HEK293 (cell line): Measurements from ENCODE around the gene SLC49A3.

Experiments used
- CTCF ChIA-PET: fragments of 350-600 bp; formaldehyde crosslinking; extraction: SDS; loops from one replicate; lab custom pipeline; 2021; ENCODE audit warnings: antibody characterized with exemption; lab: Yijun Ruan, JAX
- POLR2A ChIA-PET: fragments of 300-600 bp; formaldehyde crosslinking; extraction: SDS; loops from one replicate; lab custom pipeline; 2020; ENCODE audit warnings: antibody characterized with exemption, inconsistent platforms; lab: Yijun Ruan, JAX
- H3K27ac ChIP-seq: fragments of 200-500 bp; sonication (Bioruptor generic); 2 replicates; pipeline ENCODE4 v1.5.1; 2014; ENCODE audit warnings: low read depth, low read length, control low read depth, inconsistent platforms; ENCODE audit errors: extremely low read depth
- H3K36me3 ChIP-seq, 2 experiments: fragments of 200-500 bp in 1 of 2; sonication (Bioruptor generic) in 1 of 2; 1 replicate in 1 of 2; 2 replicates in 1 of 2; pipeline ENCODE4 v1.5.1; 2014 to 2017; ENCODE audit warnings: inconsistent platforms in 2 of 2, low read length in 2 of 2; ENCODE audit not compliant: control insufficient read depth in 2 of 2, insufficient read depth in 1 of 2
- H3K4me1 ChIP-seq: fragments of 200-500 bp; sonication (Bioruptor generic); 2 replicates; pipeline ENCODE4 v1.5.1; 2014; ENCODE audit warnings: mild to moderate bottlenecking, low read length, inconsistent platforms; ENCODE audit not compliant: control insufficient read depth, insufficient read depth
- H3K4me3 ChIP-seq: 2 replicates; pipeline ENCODE4 v1.5.1; 2011; ENCODE audit warnings: low read depth, mild to moderate bottlenecking, control low read depth, low read length, moderate library complexity
- H3K9me3 ChIP-seq: fragments of 200-500 bp; sonication (Bioruptor generic); 2 replicates; pipeline ENCODE4 v1.5.1; 2014; ENCODE audit warnings: low read depth, low read length, inconsistent platforms; ENCODE audit not compliant: control insufficient read depth, insufficient read depth
- AEBP2 ChIP-seq: fragments of 450-650 bp; formaldehyde crosslinking; IDR thresholded peaks from 2 replicates; pipeline ENCODE4 v1.5.1; 2016; ENCODE audit warnings: missing biosample characterization, missing genetic modification characterization, borderline replicate concordance
- ATF2 ChIP-seq: fragments of 450-650 bp; formaldehyde crosslinking; IDR thresholded peaks from 2 replicates; pipeline ENCODE4 v1.5.1; 2016; ENCODE audit warnings: missing biosample characterization, missing genetic modification characterization, low read depth
- GLI2 ChIP-seq: fragments of 450-650 bp; formaldehyde crosslinking; IDR thresholded peaks from 2 replicates; pipeline ENCODE4; 2017; ENCODE audit warnings: missing biosample characterization, missing genetic modification characterization, low read depth, borderline replicate concordance
- GLI4 ChIP-seq: fragments of 450-650 bp; formaldehyde crosslinking; IDR thresholded peaks from 2 replicates; pipeline ENCODE4 v1.5.1; 2016; ENCODE audit warnings: missing biosample characterization, missing genetic modification characterization
- KLF16 ChIP-seq: fragments of 450-650 bp; formaldehyde crosslinking; IDR thresholded peaks from 2 replicates; pipeline ENCODE4 v1.5.1; 2017; ENCODE audit warnings: missing biosample characterization, missing genetic modification characterization
- KLF9 ChIP-seq: fragments of 450-650 bp; formaldehyde crosslinking; IDR thresholded peaks from 2 replicates; pipeline ENCODE4 v1.5.1; 2016; ENCODE audit warnings: missing biosample characterization, missing genetic modification characterization, low read depth
- PBX3 ChIP-seq: sonication (generic); formaldehyde crosslinking; IDR thresholded peaks from 2 replicates; pipeline ENCODE4 v1.8.1; 2022; ENCODE audit warnings: mild to moderate bottlenecking, moderate library complexity, missing genetic modification reagents
- SALL2 ChIP-seq: fragments of 450-650 bp; formaldehyde crosslinking; IDR thresholded peaks from 2 replicates; pipeline ENCODE4 v1.5.0; 2017; ENCODE audit warnings: missing biosample characterization, mild to moderate bottlenecking, missing genetic modification characterization, borderline replicate concordance
- SCRT2 ChIP-seq: fragments of 450-650 bp; formaldehyde crosslinking; IDR thresholded peaks from 2 replicates; pipeline ENCODE4 v1.5.1; 2016; ENCODE audit warnings: missing biosample characterization, missing genetic modification characterization
- SP2 ChIP-seq: fragments of 450-650 bp; formaldehyde crosslinking; IDR thresholded peaks from 2 replicates; pipeline ENCODE4 v1.5.1; 2016; ENCODE audit warnings: missing biosample characterization, missing genetic modification characterization
- SP7 ChIP-seq: fragments of 450-650 bp; formaldehyde crosslinking; IDR thresholded peaks from 2 replicates; pipeline ENCODE4 v1.5.1; 2016; ENCODE audit warnings: missing biosample characterization, missing genetic modification characterization
- TRIM28 ChIP-seq: IDR thresholded peaks from 2 replicates; pipeline ENCODE4 v1.6.1; 2011; ENCODE audit warnings: low read length, control low read depth, borderline replicate concordance
- YY2 ChIP-seq: fragments of 450-650 bp; formaldehyde crosslinking; IDR thresholded peaks from 2 replicates; pipeline ENCODE4 v1.5.1; 2016; ENCODE audit warnings: missing biosample characterization, missing genetic modification characterization
- ZEB2 ChIP-seq: fragments of 450-650 bp; formaldehyde crosslinking; IDR thresholded peaks from 2 replicates; pipeline ENCODE4 v1.5.1; 2016; ENCODE audit warnings: missing biosample characterization, missing genetic modification characterization
- ZFHX2 ChIP-seq: fragments of 450-650 bp; formaldehyde crosslinking; conservative IDR thresholded peaks from 2 replicates; pipeline ENCODE4 v1.5.1; 2016; ENCODE audit warnings: missing biosample characterization, missing genetic modification characterization
- ZNF133 ChIP-seq: fragments of 450-650 bp; formaldehyde crosslinking; IDR thresholded peaks from 2 replicates; pipeline ENCODE4 v1.5.1; 2016; ENCODE audit warnings: missing biosample characterization, missing genetic modification characterization
- ZNF175 ChIP-seq: fragments of 450-650 bp; formaldehyde crosslinking; IDR thresholded peaks from 2 replicates; pipeline ENCODE4 v1.5.1; 2016; ENCODE audit warnings: missing biosample characterization, missing genetic modification characterization
- ZNF184 ChIP-seq: fragments of 450-650 bp; IDR thresholded peaks from 2 replicates; pipeline ENCODE4 v1.5.1; 2018; ENCODE audit warnings: missing biosample characterization, mild to moderate bottlenecking, missing genetic modification characterization
- ZNF211 ChIP-seq: fragments of 450-650 bp; formaldehyde crosslinking; IDR thresholded peaks from 2 replicates; pipeline ENCODE4 v1.5.1; 2016; ENCODE audit warnings: low read depth, missing biosample characterization, missing genetic modification characterization
- ZNF302 ChIP-seq: fragments of 450-650 bp; formaldehyde crosslinking; IDR thresholded peaks from 2 replicates; pipeline ENCODE4 v1.5.1; 2016; ENCODE audit warnings: missing biosample characterization, missing genetic modification characterization, low read depth
- ZNF366 ChIP-seq: fragments of 450-650 bp; formaldehyde crosslinking; conservative IDR thresholded peaks from 2 replicates; pipeline ENCODE4 v1.5.1; 2016; ENCODE audit warnings: missing biosample characterization, missing genetic modification characterization
- ZNF394 ChIP-seq: fragments of 450-650 bp; formaldehyde crosslinking; IDR thresholded peaks from 2 replicates; pipeline ENCODE4 v1.5.1; 2016; ENCODE audit warnings: missing biosample characterization, missing genetic modification characterization, mild to moderate bottlenecking, moderate library complexity, borderline replicate concordance
- ZNF529 ChIP-seq: fragments of 450-650 bp; formaldehyde crosslinking; IDR thresholded peaks from 2 replicates; pipeline ENCODE4 v1.5.1; 2017; ENCODE audit warnings: missing genetic modification characterization, missing biosample characterization; ENCODE audit not compliant: insufficient replicate concordance
- ZNF677 ChIP-seq: fragments of 450-650 bp; IDR thresholded peaks from 2 replicates; pipeline ENCODE4 v1.5.0; 2018; ENCODE audit warnings: missing biosample characterization, mild to moderate bottlenecking, missing genetic modification characterization, moderate library complexity
- ZNF701 ChIP-seq: fragments of 450-650 bp; formaldehyde crosslinking; IDR thresholded peaks from 2 replicates; pipeline ENCODE4 v1.5.1; 2016; ENCODE audit warnings: missing biosample characterization, missing genetic modification characterization
- ZNF704 ChIP-seq: fragments of 450-650 bp; formaldehyde crosslinking; IDR thresholded peaks from 2 replicates; pipeline ENCODE4 v1.5.1; 2016; ENCODE audit warnings: missing biosample characterization, missing genetic modification characterization
- ZNF707 ChIP-seq: fragments of 450-650 bp; formaldehyde crosslinking; IDR thresholded peaks from 2 replicates; pipeline ENCODE4 v1.5.1; 2016; ENCODE audit warnings: missing biosample characterization, missing genetic modification characterization
- ZNF777 ChIP-seq: fragments of 450-650 bp; formaldehyde crosslinking; IDR thresholded peaks from 2 replicates; pipeline ENCODE4 v1.5.1; 2017; ENCODE audit warnings: missing biosample characterization, missing genetic modification characterization, borderline replicate concordance
- ZNF785 ChIP-seq: fragments of 450-650 bp; formaldehyde crosslinking; IDR thresholded peaks from 2 replicates; pipeline ENCODE4 v1.5.1; 2016; ENCODE audit warnings: missing biosample characterization, missing genetic modification characterization
- ZNF837 ChIP-seq: fragments of 450-650 bp; formaldehyde crosslinking; IDR thresholded peaks from 2 replicates; pipeline ENCODE4 v1.5.1; 2016; ENCODE audit warnings: missing biosample characterization, missing genetic modification characterization

The SLC49A3 gene

GRCh38 chr4:663046-663437 lies 25.9 kb downstream of the SLC49A3 start:
- Histone ChIP-seq H3K4me3 (no peak overlapping the region), H3K36me3 (no peaks in the 10 kb centered on the region), H3K27ac (no peak overlapping the region), H3K4me1 (no peaks in the 10 kb centered on the region), H3K9me3 (no peaks in the 10 kb centered on the region)
- TF ChIP-seq ZNF704 (tag by site-specific recombination), result no peak
- TF ChIP-seq ZNF394 (tag by site-specific recombination), result no peak
- no peak for TF ChIP-seq SP7 (tag by site-specific recombination)
- TF ChIP-seq ZNF777, result no peak
- no peak for TF ChIP-seq ZNF302 (tag by site-specific recombination)
- no peak for TF ChIP-seq ZNF707 (tag by site-specific recombination)
- no peak for TF ChIP-seq GLI4 (tag by site-specific recombination)
- TF ChIP-seq SALL2 (tag by site-specific recombination), result no peak
- TF ChIP-seq ZNF366 (tag by site-specific recombination), result no peak
- TF ChIP-seq ZEB2 (tag by site-specific recombination), result no peak
- TF ChIP-seq GLI2 (tag by site-specific recombination), result no peak
- TF ChIP-seq KLF16 (tag by site-specific recombination), result no peak
- TF ChIP-seq ZNF837 (tag by site-specific recombination), result no peak
- TF ChIP-seq YY2 (tag by site-specific recombination), result no peak
- TF ChIP-seq SP2 (tag by site-specific recombination), result no peak
- no peak for TF ChIP-seq TRIM28
- POLR2A ChIA-PET, result no interaction called here
- CTCF ChIA-PET, result no interaction called here

GRCh38 chr4:661881-662761 lies 26.8 kb downstream of the SLC49A3 start:
- Histone ChIP-seq H3K27ac (no peak overlapping the region), H3K9me3 (no peaks in the 10 kb centered on the region), H3K4me3 (no peak overlapping the region), H3K4me1 (no peaks in the 10 kb centered on the region), H3K36me3 (no peaks in the 10 kb centered on the region)
- POLR2A ChIA-PET, result no interaction called here
- CTCF ChIA-PET, result no interaction called here
- no peak for TF ChIP-seq ATF2
- TF ChIP-seq ZNF529, result no peak
- TF ChIP-seq AEBP2, result no peak
- no peak for TF ChIP-seq ZNF211 (tag by site-specific recombination)
- TF ChIP-seq ZNF701 (tag by site-specific recombination), result no peak
- TF ChIP-seq PBX3 (CRISPR knock-in tag), result no peak
- TF ChIP-seq ZNF133 (tag by site-specific recombination), result no peak
- TF ChIP-seq SALL2 (tag by site-specific recombination), result no peak
- no peak for TF ChIP-seq ZNF175 (tag by site-specific recombination)
- TF ChIP-seq ZNF184 (tag by site-specific recombination), result no peak
- TF ChIP-seq SP2 (tag by site-specific recombination), result no peak
- no peak for TF ChIP-seq ZNF677 (tag by site-specific recombination)
- TF ChIP-seq SCRT2 (tag by site-specific recombination), result no peak
- TF ChIP-seq ZNF785, result no peak
- TF ChIP-seq KLF9 (tag by site-specific recombination), result no peak
- TF ChIP-seq ZFHX2 (tag by site-specific recombination), result no peak
